Brain microvascular endothelial cell (primary cell): ENCODE measurements around the gene IRGQ.

Experiments used
- DNase-seq: peaks from one replicate; pipeline ENCODE4 v3.0.0-alpha.2; 2020
- H3K27ac ChIP-seq: fragments of 250-450 bp; sonication (Bioruptor Pico); 2 replicates; pipeline ENCODE4 v1.5.1; 2020; ENCODE audit warnings: mild to moderate bottlenecking, moderate library complexity
- H3K27me3 ChIP-seq: fragments of 250-450 bp; sonication (Bioruptor Pico); replicated peaks from 2 replicates; pipeline ENCODE4 v1.5.1; 2020; ENCODE audit warnings: mild to moderate bottlenecking
- H3K36me3 ChIP-seq: fragments of 250-450 bp; sonication (Bioruptor Pico); replicated peaks from 2 replicates; pipeline ENCODE4 v1.5.1; 2020; ENCODE audit warnings: mild to moderate bottlenecking
- H3K4me3 ChIP-seq: 2 replicates; pipeline ENCODE4 v1.5.1; 2011; ENCODE audit warnings: low read depth, mild to moderate bottlenecking, control low read depth, low read length, moderate library complexity
- CTCF ChIP-seq: IDR thresholded peaks from 2 replicates; pipeline ENCODE4 v1.5.1; 2011; ENCODE audit warnings: low read depth, mild to moderate bottlenecking, moderate library complexity, low read length, control low read depth, inconsistent platforms; ENCODE audit errors: missing control alignments
- in situ Hi-C: cut with HindIII; loops from 2 replicates; pipeline ENCODE4 v1.10.0; 2017; ENCODE audit warnings: low sequenced_read_pairs, low pct_ligation_motif_present

IRGQ gene

GRCh38 chr19:43626838-43627237 is 30.9 kb upstream of the IRGQ start:
- H3K27me3 ChIP-seq, result no peaks in the 10 kb centered on the region
- in situ Hi-C loops, result no loop called here
- H3K27ac ChIP-seq, result no peak overlapping the region
- TF ChIP-seq CTCF, result no peak
- no peak overlapping the region for H3K4me3 ChIP-seq
- DNase-seq, result no peak
- no peaks in the 10 kb centered on the region for H3K36me3 ChIP-seq

- Histone ChIP-seq H3K27ac (no peak overlapping the region), H3K36me3 (no peaks in the 10 kb centered on the region), H3K27me3 (no peaks in the 10 kb centered on the region), H3K4me3 (no peak overlapping the region)
- TF ChIP-seq CTCF, result peak; percentile 9
- DNase-seq, result no peak
- in situ Hi-C loops, result no loop called here
These were observed 30.1 kb upstream of the IRGQ start for GRCh38 chr19:43625918-43626579.

DNA sequence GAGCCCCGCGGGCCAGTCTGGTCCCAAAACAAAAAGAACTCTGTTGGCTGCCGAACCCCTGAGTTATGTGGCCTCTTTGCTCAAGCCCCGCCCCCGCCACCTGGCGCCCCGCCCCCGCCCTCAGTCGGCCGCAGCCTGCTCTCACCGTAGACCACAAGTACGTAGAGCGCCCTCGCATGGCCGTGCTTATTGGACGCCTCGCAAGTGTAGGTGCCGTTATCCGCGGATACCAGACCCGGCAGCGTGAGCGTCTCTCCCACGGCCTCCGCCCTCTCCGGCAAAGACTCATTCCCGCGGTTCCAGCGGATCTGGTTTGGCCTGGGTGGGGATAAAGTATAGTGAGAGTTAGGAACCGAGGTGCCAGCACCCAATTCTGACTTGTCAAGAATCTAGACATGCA is 29.0 kb upstream of the IRGQ start:
- no peaks in the 10 kb centered on the region for H3K36me3 ChIP-seq
- DNase-seq, result no peak
- no peak overlapping the region for H3K4me3 ChIP-seq
- TF ChIP-seq CTCF, result peak; percentile 4
- in situ Hi-C loops, result no loop called here
- H3K27me3 ChIP-seq, result no peaks in the 10 kb centered on the region
- H3K27ac ChIP-seq, result no peak overlapping the region

DNA sequence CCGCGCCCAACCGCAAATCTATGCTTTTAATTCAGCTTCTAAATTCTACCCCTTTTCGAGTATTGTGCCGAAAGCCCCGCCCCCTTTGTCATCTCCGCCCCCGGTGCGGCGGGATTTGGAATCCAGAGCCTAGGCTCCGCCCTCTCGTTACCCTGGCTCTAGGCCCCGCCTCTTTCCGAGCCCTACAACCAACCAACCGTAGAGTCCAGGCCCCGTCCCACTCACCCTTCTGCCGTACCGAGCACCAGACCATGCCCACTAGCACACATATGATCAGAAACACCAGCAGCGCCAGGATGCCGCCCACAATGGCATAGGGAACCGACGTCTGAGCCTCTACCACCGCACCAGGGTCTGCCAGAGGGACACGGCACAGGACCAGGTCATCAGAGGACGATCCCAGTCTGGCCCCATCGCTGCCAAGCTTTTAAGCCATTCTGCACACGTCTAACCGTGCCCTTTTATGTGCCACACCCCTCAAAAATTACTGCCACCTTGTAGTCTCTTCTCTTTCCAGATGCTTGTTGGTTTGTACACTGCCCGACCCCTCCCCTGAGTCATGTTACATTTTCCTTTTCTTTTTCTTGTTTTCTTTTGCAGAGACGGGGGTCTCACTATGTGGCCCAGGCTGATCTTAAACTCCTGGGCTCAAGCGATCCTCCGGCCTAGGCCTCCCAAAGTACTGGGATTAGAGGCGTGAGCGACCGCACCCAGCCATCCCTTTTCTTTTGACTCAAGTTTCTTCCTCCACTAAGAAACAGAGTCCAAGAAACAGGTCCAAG is 28.1 kb upstream of the IRGQ start:
- TF ChIP-seq CTCF, result no peak
- in situ Hi-C loops, result no loop called here
- no peaks in the 10 kb centered on the region for H3K27me3 ChIP-seq
- no peak overlapping the region for H3K27ac ChIP-seq
- H3K36me3 ChIP-seq, result no peaks in the 10 kb centered on the region
- DNase-seq, result no peak
- no peak overlapping the region for H3K4me3 ChIP-seq

DNA sequence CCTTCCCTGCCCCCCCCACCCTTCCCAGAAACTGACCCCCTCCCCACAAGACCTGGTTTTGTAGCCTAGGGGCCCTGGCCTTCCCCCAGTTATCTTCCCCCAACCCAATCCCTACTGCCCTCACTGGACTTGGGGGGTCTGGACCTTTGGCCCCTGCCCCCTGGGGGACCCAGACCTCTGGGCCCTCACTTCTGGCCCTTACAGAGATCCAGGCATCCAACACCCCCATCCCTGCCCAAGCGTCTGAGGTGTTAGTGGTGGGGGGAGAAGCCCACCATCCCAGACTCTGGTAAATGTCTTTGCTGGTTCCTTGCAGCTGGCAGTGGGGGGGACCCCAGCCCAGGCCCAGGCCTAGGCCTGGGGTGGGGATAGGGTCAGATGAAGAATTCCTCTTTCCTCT is 27.0 kb upstream of the IRGQ start:
- no peak for DNase-seq
- in situ Hi-C loops, result no loop called here
- no peaks in the 10 kb centered on the region for H3K27me3 ChIP-seq
- H3K4me3 ChIP-seq, result no peak overlapping the region
- no peak for TF ChIP-seq CTCF
- H3K36me3 ChIP-seq, result no peaks in the 10 kb centered on the region
- H3K27ac ChIP-seq, result no peak overlapping the region
